PC-9 (cell line): ENCODE results near the gene CNGB1. TPM values are rescaled to one million over a fixed set of nuclear protein-coding genes. Genes with fewer than 3 reads are reported as not detected.

Source experiments
- BruUV-seq: library from RNA; stranded (reverse); fragments of 400-500 nt; replicated peaks from 2 replicates; lab custom pipeline; 2021; lab: Mats Ljungman, UMichigan
- CTCF ChIA-PET: fragments of 300-600 bp; sonication (Branson Sonifier 250); formaldehyde crosslinking; loops from one replicate; lab custom pipeline; 2022; ENCODE audit warnings: antibody characterized with exemption; lab: Charles Lee
- POLR2A ChIA-PET: fragments of 300-600 bp; sonication (Branson Sonifier 250); formaldehyde crosslinking; loops from one replicate; lab custom pipeline; 2022; ENCODE audit warnings: antibody characterized with exemption; ENCODE audit not compliant: unreplicated experiment; lab: Charles Lee
- DNase-seq, 2 experiments: peaks; one replicate each; pipeline versions ENCODE4 v3.0.0 to v3.0.0-alpha.2; 2015 to 2022; ENCODE audit warnings: mixed read lengths in 1 of 2
- H2AFZ ChIP-seq: fragments of 200-600 bp; sonication (generic); 2 replicates; pipeline ENCODE4 v1.8.1; 2017; ENCODE audit warnings: antibody characterized with exemption
- H3F3A ChIP-seq: fragments of 200-600 bp; sonication (generic); 2 replicates; pipeline ENCODE4 v1.8.1; 2017; ENCODE audit warnings: antibody characterized with exemption, mild to moderate bottlenecking, low read depth; ENCODE audit not compliant: insufficient read depth
- H3K27ac ChIP-seq: fragments of 200-600 bp; sonication (generic); 2 replicates; pipeline ENCODE4 v1.6.1; 2016; ENCODE audit warnings: mixed run types
- H3K27me3 ChIP-seq: fragments of 200-600 bp; sonication (generic); 2 replicates; pipeline ENCODE4 v1.6.1; 2016; ENCODE audit warnings: low read depth, mixed run types; ENCODE audit not compliant: insufficient read depth
- H3K36me3 ChIP-seq: fragments of 200-600 bp; sonication (generic); 2 replicates; pipeline ENCODE4 v1.6.1; 2016; ENCODE audit warnings: low read depth, mixed run types
- H3K4me1 ChIP-seq: fragments of 200-600 bp; sonication (generic); replicated peaks from 2 replicates; pipeline ENCODE4 v1.6.1; 2016; ENCODE audit warnings: mixed run types; ENCODE audit not compliant: insufficient read depth
- H3K4me2 ChIP-seq: fragments of 200-600 bp; sonication (generic); 2 replicates; pipeline ENCODE4 v1.6.1; 2017; ENCODE audit warnings: mixed run types
- H3K4me3 ChIP-seq: fragments of 200-600 bp; sonication (generic); 2 replicates; pipeline ENCODE4 v1.6.1; 2016; ENCODE audit warnings: mixed run types
- H3K79me2 ChIP-seq: fragments of 200-600 bp; sonication (generic); 2 replicates; pipeline ENCODE4 v1.6.1; 2017; ENCODE audit warnings: low read depth, mixed run types
- H3K9me2 ChIP-seq: fragments of 200-600 bp; sonication (generic); 2 replicates; pipeline ENCODE4 v1.8.1; 2017; ENCODE audit warnings: mild to moderate bottlenecking; ENCODE audit not compliant: insufficient read depth
- H3K9me3 ChIP-seq: fragments of 200-600 bp; sonication (generic); 2 replicates; pipeline ENCODE4 v1.8.1; 2016; ENCODE audit warnings: low read depth; ENCODE audit not compliant: insufficient read depth
- H4K20me1 ChIP-seq: fragments of 200-600 bp; sonication (generic); 2 replicates; pipeline ENCODE4 v1.8.1; 2017; ENCODE audit not compliant: insufficient read depth
- EZH2 ChIP-seq: fragments of 200-600 bp; sonication (generic); IDR thresholded peaks from 2 replicates; pipeline ENCODE4 v1.8.0; 2017; ENCODE audit warnings: antibody characterized with exemption, low read depth
- intact Hi-C: fragments of 100-400 bp; cut with micrococcal nuclease; formaldehyde crosslinking; loops from one replicate; pipeline ENCODE4 v1.10.0; 2022; ENCODE audit not compliant: unreplicated experiment
- total RNA-seq: library from RNA; stranded (reverse); gene quantifications from 2 replicates; pipeline ENCODE4 v1.2.3, GENCODE V29; 2021
- TF ChIP-seq, protein P1 (sequence below): fragments of 200-600 bp; sonication (generic); conservative IDR thresholded peaks from 2 replicates; pipeline ENCODE4 v1.6.1; 2017; ENCODE audit warnings: mixed run types, antibody characterized with exemption, mild to moderate bottlenecking, moderate library complexity

CNGB1 gene
- total RNA-seq, 1 experiment from 2014 or later: 1.1 TPM

DNA sequence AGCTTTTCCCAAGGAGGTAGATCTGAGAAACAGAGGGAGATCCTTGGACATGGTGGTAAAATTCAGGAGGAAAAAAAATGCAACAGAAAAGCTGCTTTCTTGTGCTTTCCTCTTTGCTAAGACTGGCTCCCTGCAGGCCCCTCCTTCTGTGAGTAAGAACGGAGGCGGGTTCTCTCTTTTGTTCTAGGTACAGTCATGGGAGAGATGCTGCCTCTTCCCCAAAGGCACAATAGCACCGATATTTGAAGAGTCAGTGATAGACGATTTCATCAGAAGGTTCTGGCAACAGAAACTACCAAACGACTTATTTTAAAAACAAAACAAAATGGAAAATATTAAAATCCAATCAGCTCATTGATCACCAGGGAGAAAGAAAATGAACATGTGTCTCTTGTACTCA lies 136.0 kb downstream of the CNGB1 start:
- no peaks in the 10 kb centered on the region for H3K36me3 ChIP-seq
- CTCF ChIA-PET: interaction anchor here (0.6 kb wide), 1 partner anchor 43 kb away, joined by 3 read pairs; no protein-coding TSS in a partner anchor
- POLR2A ChIA-PET: interaction anchor here (0.6 kb wide), 1 partner anchor 897 kb away, joined by 4 read pairs; no protein-coding TSS in a partner anchor
- H3K4me3 ChIP-seq: no peak overlapping the region
- H4K20me1 ChIP-seq: no peaks in the 10 kb centered on the region
- peak overlapping the region; percentile 37 for H3K4me2 ChIP-seq
- H3K9me3 ChIP-seq: no peaks in the 10 kb centered on the region
- no peaks in the 10 kb centered on the region for H3K79me2 ChIP-seq
- H2AFZ ChIP-seq: no peak overlapping the region
- peak overlapping the region; percentile 74 for H3K27ac ChIP-seq
- no peaks in the 10 kb centered on the region for H3K9me2 ChIP-seq
- DNase-seq: peak in 1 of 2 experiments; percentile 62
- H3K27me3 ChIP-seq: no peaks in the 10 kb centered on the region
- no TSS peak for BruUV-seq
- intact Hi-C loops: no loop called here
- peaks cover 40% of the 10 kb centered on the region for H3K4me1 ChIP-seq
- TF ChIP-seq, protein P1, sequence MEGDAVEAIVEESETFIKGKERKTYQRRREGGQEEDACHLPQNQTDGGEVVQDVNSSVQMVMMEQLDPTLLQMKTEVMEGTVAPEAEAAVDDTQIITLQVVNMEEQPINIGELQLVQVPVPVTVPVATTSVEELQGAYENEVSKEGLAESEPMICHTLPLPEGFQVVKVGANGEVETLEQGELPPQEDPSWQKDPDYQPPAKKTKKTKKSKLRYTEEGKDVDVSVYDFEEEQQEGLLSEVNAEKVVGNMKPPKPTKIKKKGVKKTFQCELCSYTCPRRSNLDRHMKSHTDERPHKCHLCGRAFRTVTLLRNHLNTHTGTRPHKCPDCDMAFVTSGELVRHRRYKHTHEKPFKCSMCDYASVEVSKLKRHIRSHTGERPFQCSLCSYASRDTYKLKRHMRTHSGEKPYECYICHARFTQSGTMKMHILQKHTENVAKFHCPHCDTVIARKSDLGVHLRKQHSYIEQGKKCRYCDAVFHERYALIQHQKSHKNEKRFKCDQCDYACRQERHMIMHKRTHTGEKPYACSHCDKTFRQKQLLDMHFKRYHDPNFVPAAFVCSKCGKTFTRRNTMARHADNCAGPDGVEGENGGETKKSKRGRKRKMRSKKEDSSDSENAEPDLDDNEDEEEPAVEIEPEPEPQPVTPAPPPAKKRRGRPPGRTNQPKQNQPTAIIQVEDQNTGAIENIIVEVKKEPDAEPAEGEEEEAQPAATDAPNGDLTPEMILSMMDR: no peak
- TF ChIP-seq EZH2: no peak
- H3F3A ChIP-seq: peaks cover 24% of the 10 kb centered on the region

Other genes with a start within 250 kb of the CNGB1 start
- 25.9 and 27.7 TPM in 2 replicates for gene KATNB1, start 235.4 kb downstream of the CNGB1 start, total RNA-seq
- 52.5 and 65.5 TPM in 2 replicates for gene KIFC3, start 168.6 kb downstream of the CNGB1 start, total RNA-seq
- gene ZNF319, start 29.5 kb upstream of the CNGB1 start, total RNA-seq: 9.9 and 11.0 TPM in 2 replicates
- 65.8 and 66.0 TPM in 2 replicates for gene USB1, start 30.3 kb upstream of the CNGB1 start, total RNA-seq
- gene MMP15, start 54.6 kb upstream of the CNGB1 start, total RNA-seq: 20.1 and 23.9 TPM in 2 replicates
- 35.9 and 49.6 TPM in 2 replicates for gene CFAP20, start 158.3 kb upstream of the CNGB1 start, total RNA-seq
- gene CSNK2A2, start 227.0 kb upstream of the CNGB1 start, total RNA-seq: 100 and 104 TPM in 2 replicates